ENCODE results near the gene LMX1B.

- TF ChIP-seq CTCF (IDR thresholded peaks at IDR 0.05) (no peak), POLR2A (IDR thresholded peaks at IDR 0.05) (no peak)
These were observed 21.3 kb downstream of the LMX1B start for GRCh38 chr9:126635061-126635460.
